WI38 (cell line): ENCODE measurements around the gene FNDC7.
"Not testable (repeated sequence)": the region's sequence is repeated elsewhere in the genome, so short reads cannot be mapped to it uniquely, and the experiment has no call there.

ENCODE experiments used
- H3K4me3 ChIP-seq: 2 replicates; pipeline ENCODE4 v1.5.1; 2011; ENCODE audit warnings: low read depth, mild to moderate bottlenecking, control low read depth, low read length
- CTCF ChIP-seq: IDR thresholded peaks from 2 replicates; pipeline ENCODE4 v1.5.1; 2012; ENCODE audit warnings: low read depth, mild to moderate bottlenecking, control low read depth, low read length

The FNDC7 gene

GRCh38 chr1:108712606-108713150 lies at the start of gene FNDC7:
Gene FNDC7, plus strand, starts transcription at chr1:108712908. Its CDS starts 26 bp downstream, at chr1:108712934.
- TF ChIP-seq CTCF: no peak

GRCh38 chr1:108663074-108663473 lies 49.6 kb upstream of the FNDC7 start:
- no peak overlapping the region for H3K4me3 ChIP-seq
- TF ChIP-seq CTCF: no peak

More at GRCh38 chr1:108712606-108713150, at the start of gene FNDC7:
- no peak within 1 kb of the TSS for H3K4me3 ChIP-seq

GRCh38 chr1:108664481-108664880 lies 48.2 kb upstream of the FNDC7 start:
- no peak overlapping the region for H3K4me3 ChIP-seq
- TF ChIP-seq CTCF: no peak

- H3K4me3 ChIP-seq: no peak overlapping the region
- TF ChIP-seq CTCF: no peak
Measured at GRCh38 chr1:108665067-108665466, 47.6 kb upstream of the FNDC7 start.

GRCh38 chr1:108665771-108666170 lies 46.9 kb upstream of the FNDC7 start:
- no peak overlapping the region for H3K4me3 ChIP-seq
- no peak for TF ChIP-seq CTCF

GRCh38 chr1:108667422-108667821 lies 45.3 kb upstream of the FNDC7 start:
- not testable (repeated sequence) for H3K4me3 ChIP-seq

- no peak for TF ChIP-seq CTCF
- H3K4me3 ChIP-seq: no peak overlapping the region
Measured at GRCh38 chr1:108668777-108669176, 43.9 kb upstream of the FNDC7 start.

- no peak for TF ChIP-seq CTCF
- H3K4me3 ChIP-seq: no peak overlapping the region
Measured at GRCh38 chr1:108669679-108670078, 43.0 kb upstream of the FNDC7 start.
